GM10266 (cell line): ENCODE data around the gene NR5A1.

Experiments
- DNase-seq: peaks from one replicate; pipeline ENCODE4 v3.0.0; 2012; ENCODE audit errors: extremely low spot score
- TF ChIP-seq, protein P1 (sequence below): IDR thresholded peaks from 2 replicates; pipeline ENCODE4 v1.5.1; 2012; ENCODE audit warnings: mild to moderate bottlenecking, low read depth; ENCODE audit not compliant: control insufficient read depth, insufficient read depth; ENCODE audit errors: missing control alignments

Gene NR5A1

DNA sequence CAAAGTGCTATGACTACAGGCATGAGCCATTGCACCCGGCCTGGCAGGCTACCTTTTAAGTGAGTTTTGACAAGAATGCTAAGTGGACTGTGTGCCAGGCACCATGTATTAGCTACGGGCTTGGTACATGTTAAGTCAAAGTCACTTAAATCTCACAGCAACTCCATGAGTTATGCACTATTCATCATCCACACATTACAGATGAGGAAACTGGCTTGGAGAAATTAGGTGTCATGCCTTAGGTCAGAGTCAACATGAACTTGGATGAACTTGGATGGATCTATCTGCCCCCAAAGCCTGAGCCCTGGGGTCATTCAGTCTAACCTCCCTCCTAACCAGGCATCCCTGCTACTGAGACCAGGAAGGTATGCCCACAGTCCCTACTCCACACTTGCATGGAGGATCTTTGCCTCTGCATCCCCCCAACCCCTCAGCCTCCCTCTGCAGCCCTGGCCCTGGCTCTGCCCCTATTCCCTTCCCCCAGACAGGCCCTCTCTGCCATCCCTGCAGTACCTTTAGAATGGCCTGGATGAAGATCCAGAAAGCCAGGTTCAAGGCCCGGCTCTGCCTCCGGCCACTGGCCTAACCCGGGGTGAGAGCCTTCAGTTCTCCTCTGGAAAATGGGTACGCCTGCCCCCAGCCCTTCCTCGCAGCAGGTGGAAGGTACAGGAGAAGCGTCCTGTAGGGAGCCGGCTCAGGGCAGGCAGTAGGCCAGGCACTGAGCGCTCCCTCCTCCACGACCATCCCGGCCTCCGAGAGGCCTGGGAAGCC is 57.6 kb downstream of the NR5A1 start:
- TF ChIP-seq, protein P1, sequence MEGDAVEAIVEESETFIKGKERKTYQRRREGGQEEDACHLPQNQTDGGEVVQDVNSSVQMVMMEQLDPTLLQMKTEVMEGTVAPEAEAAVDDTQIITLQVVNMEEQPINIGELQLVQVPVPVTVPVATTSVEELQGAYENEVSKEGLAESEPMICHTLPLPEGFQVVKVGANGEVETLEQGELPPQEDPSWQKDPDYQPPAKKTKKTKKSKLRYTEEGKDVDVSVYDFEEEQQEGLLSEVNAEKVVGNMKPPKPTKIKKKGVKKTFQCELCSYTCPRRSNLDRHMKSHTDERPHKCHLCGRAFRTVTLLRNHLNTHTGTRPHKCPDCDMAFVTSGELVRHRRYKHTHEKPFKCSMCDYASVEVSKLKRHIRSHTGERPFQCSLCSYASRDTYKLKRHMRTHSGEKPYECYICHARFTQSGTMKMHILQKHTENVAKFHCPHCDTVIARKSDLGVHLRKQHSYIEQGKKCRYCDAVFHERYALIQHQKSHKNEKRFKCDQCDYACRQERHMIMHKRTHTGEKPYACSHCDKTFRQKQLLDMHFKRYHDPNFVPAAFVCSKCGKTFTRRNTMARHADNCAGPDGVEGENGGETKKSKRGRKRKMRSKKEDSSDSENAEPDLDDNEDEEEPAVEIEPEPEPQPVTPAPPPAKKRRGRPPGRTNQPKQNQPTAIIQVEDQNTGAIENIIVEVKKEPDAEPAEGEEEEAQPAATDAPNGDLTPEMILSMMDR = no peak

GRCh38 chr9:124448019-124448418 is 59.2 kb downstream of the NR5A1 start:
- no peak for DNase-seq

More for the DNA sequence above, 57.6 kb downstream of the NR5A1 start:
- peak; percentile 11 for DNase-seq

DNA sequence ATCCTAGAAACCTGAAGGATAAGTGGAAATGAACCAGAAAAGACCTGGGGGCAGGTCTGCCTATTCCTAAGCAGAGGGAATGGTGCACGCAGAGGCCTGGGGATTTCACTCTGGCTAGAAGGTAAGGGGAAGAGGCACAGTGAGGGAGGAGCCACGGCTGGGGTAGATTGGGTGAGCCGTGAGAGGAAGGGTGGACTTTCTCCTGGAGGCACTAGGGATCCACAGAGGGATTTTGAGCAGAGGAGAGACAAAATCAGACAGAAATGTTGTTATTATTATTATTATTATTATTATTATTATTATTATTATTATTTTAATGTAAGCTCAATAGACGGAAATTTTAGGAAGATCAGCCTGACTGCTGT is 59.9 kb downstream of the NR5A1 start:
- DNase-seq = no peak
- TF ChIP-seq, protein P1 = no peak

More at GRCh38 chr9:124448019-124448418, 59.2 kb downstream of the NR5A1 start:
- TF ChIP-seq, protein P1 = no peak

- DNase-seq = no peak
- TF ChIP-seq, protein P1 = no peak
Measured at GRCh38 chr9:124444166-124444565, 63.0 kb downstream of the NR5A1 start.

DNA sequence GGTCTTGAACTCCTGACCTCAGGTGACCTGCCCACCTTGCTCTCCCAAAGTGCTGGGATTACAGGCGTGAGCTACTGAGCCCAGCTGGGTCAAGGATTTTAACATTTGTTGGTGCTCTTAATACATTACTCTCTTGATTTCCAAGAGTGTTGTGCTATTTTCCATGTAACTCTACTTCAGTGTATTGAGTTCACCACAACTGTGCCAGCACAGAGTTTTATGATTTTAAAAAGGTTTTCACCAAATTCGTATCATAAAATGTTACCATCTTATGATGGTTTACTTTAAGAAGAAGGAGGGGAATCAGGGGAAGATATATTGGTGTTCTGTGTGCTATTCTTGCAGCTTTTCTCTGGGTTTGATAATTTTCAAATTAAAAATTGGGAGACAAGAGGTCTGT is 63.6 kb downstream of the NR5A1 start:
- no peak for DNase-seq
- TF ChIP-seq, protein P1 = no peak

DNA sequence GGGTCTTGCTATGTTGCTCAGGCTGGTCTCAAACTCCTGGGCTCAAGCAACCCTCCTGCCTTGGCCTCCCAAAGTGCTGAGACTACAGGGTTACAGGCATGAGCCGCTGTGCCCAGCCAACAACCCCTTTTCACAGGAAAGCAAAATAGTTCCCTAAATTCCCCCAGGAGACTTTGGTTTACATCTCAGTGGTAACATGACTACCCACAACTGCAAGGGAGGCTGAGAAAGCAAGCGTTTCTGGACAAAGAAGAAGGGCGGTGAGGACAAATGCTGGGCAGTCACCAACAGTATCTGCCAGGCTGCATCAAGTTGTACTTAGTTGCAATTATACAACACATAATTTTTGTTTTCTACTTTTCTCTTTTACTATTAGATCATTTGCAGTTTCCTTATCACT is 64.4 kb downstream of the NR5A1 start:
- no peak for DNase-seq
- TF ChIP-seq, protein P1 = no peak

- TF ChIP-seq, protein P1 = no peak
- DNase-seq = no peak
Measured at GRCh38 chr9:124442379-124442778, 64.8 kb downstream of the NR5A1 start.
